Smooth muscle cell (in vitro differentiated cells): ENCODE results near the gene PSMG3. TPM values are rescaled to one million over a fixed set of nuclear protein-coding genes. Genes with fewer than 3 reads are reported as not detected.

Source experiments
- DNase-seq: peaks from one replicate; lab custom pipeline; 2025; ENCODE audit not compliant: unreplicated experiment; lab: John Stamatoyannopoulos, UW
- H2AFZ ChIP-seq: fragments of 200-600 bp; sonication (generic); 2 replicates; pipeline ENCODE4 v1.6.0; 2016; ENCODE audit warnings: antibody characterized with exemption, low read depth, mild to moderate bottlenecking
- H3F3A ChIP-seq: fragments of 200-600 bp; sonication (generic); 2 replicates; pipeline ENCODE4 v1.6.0; 2017; ENCODE audit warnings: antibody characterized with exemption, low read depth
- H3K27ac ChIP-seq: fragments of 200-600 bp; sonication (generic); 2 replicates; pipeline ENCODE4 v1.5.1; 2016; ENCODE audit warnings: low read depth, mild to moderate bottlenecking
- H3K27me3 ChIP-seq: fragments of 200-600 bp; sonication (generic); 2 replicates; pipeline ENCODE4 v1.6.1; 2016; ENCODE audit warnings: low read depth, mild to moderate bottlenecking
- H3K36me3 ChIP-seq: fragments of 200-600 bp; sonication (generic); 2 replicates; pipeline ENCODE4 v1.5.1; 2016; ENCODE audit warnings: low read depth
- H3K4me1 ChIP-seq: fragments of 200-600 bp; sonication (generic); 2 replicates; pipeline ENCODE4 v1.5.1; 2016; ENCODE audit warnings: low read depth
- H3K4me2 ChIP-seq: fragments of 200-600 bp; sonication (generic); 2 replicates; pipeline ENCODE4 v1.6.0; 2016; ENCODE audit warnings: mild to moderate bottlenecking
- H3K4me3 ChIP-seq: fragments of 200-600 bp; sonication (generic); 2 replicates; pipeline ENCODE4 v1.5.1; 2016; ENCODE audit warnings: mild to moderate bottlenecking
- H3K79me2 ChIP-seq: fragments of 200-600 bp; sonication (generic); 2 replicates; pipeline ENCODE4 v1.6.0; 2016; ENCODE audit warnings: low read depth, mild to moderate bottlenecking
- H3K9ac ChIP-seq: fragments of 200-600 bp; sonication (generic); 2 replicates; pipeline ENCODE4 v1.6.0; 2016; ENCODE audit warnings: low read depth
- H3K9me3 ChIP-seq: fragments of 200-600 bp; sonication (generic); replicated peaks from 2 replicates; pipeline ENCODE4 v1.5.1; 2016; ENCODE audit warnings: low read depth
- H4K20me1 ChIP-seq: fragments of 200-600 bp; sonication (generic); 2 replicates; pipeline ENCODE4 v1.6.0; 2016; ENCODE audit warnings: low read depth
- CTCF ChIP-seq: fragments of 200-600 bp; sonication (generic); IDR thresholded peaks from 2 replicates; pipeline ENCODE4 v1.5.1; 2017; ENCODE audit warnings: borderline replicate concordance, mild to moderate bottlenecking, antibody characterized with exemption; ENCODE audit not compliant: insufficient read depth, poor library complexity, severe bottlenecking
- WGBS: methylation state at CpG from one replicate; pipeline ENCODE4 v1.1.7; 2016; ENCODE audit warnings: low lambda C conversion rate; 5-methylcytosine and 5-hydroxymethylcytosine counted together
- polyA plus RNA-seq: library from polyadenylated mRNA; unstranded; fragments of >200 nt; fragmentation: Nextera tagmentation; extraction: Ambion mirVana; gene quantifications from 2 replicates; pipeline ENCODE4 v1.2.1, GENCODE V29; 2016
- total RNA-seq: library from RNA; depleted of rRNA; stranded (reverse); fragments of >200 nt; gene quantifications from 2 replicates; pipeline ENCODE4 v1.2.3, GENCODE V29; 2014

PSMG3 gene
- total and polyA plus RNA-seq, 2 experiments from 2014 or later = 24.5 to 45.3 TPM

- H3K4me3 ChIP-seq = no peak overlapping the region
- no peak for DNase-seq
- no peak for TF ChIP-seq CTCF
Observed at GRCh38 chr7:1544178-1544895, 25.5 kb downstream of the PSMG3 start.

GRCh38 chr7:1543826-1544177 lies 26.0 kb downstream of the PSMG3 start:
- Histone ChIP-seq H3K79me2 (peaks cover 1% of the 10 kb centered on the region), H3K4me3 (no peak overlapping the region), H3K36me3 (no peaks in the 10 kb centered on the region), H3K4me2 (no peak overlapping the region), H3K9ac (no peak overlapping the region), H3F3A (no peaks in the 10 kb centered on the region), H3K27ac (no peak overlapping the region), H3K9me3 (no peaks in the 10 kb centered on the region), H4K20me1 (no peaks in the 10 kb centered on the region), H2AFZ (no peak overlapping the region), H3K4me1 (no peaks in the 10 kb centered on the region), H3K27me3 (no peaks in the 10 kb centered on the region)
- WGBS = 94% methylated on average over 6 of the region's 6 CpGs
- no peak for TF ChIP-seq CTCF
- no peak for DNase-seq

More at GRCh38 chr7:1544178-1544895, 25.5 kb downstream of the PSMG3 start:
- no peak overlapping the region for H3K4me2 ChIP-seq
- no peak overlapping the region for H3K27ac ChIP-seq
- 91% methylated on average over 40 of the region's 41 CpGs for WGBS
- H3K9ac ChIP-seq = no peak overlapping the region
- no peaks in the 10 kb centered on the region for H3K9me3 ChIP-seq
- H3K27me3 ChIP-seq = no peaks in the 10 kb centered on the region
- H3K36me3 ChIP-seq = no peaks in the 10 kb centered on the region
- no peaks in the 10 kb centered on the region for H4K20me1 ChIP-seq
- H3K4me1 ChIP-seq = no peaks in the 10 kb centered on the region
- no peaks in the 10 kb centered on the region for H3K79me2 ChIP-seq
- no peak overlapping the region for H2AFZ ChIP-seq
- no peaks in the 10 kb centered on the region for H3F3A ChIP-seq

- no peaks in the 10 kb centered on the region for H4K20me1 ChIP-seq
- H3K4me3 ChIP-seq = no peak overlapping the region
- no peaks in the 10 kb centered on the region for H3K36me3 ChIP-seq
- WGBS = 94% methylated on average over 38 of the region's 38 CpGs
- H3K27ac ChIP-seq = no peak overlapping the region
- no peak for DNase-seq
- no peak overlapping the region for H2AFZ ChIP-seq
- H3K27me3 ChIP-seq = no peaks in the 10 kb centered on the region
- H3F3A ChIP-seq = no peaks in the 10 kb centered on the region
- TF ChIP-seq CTCF = no peak
- H3K79me2 ChIP-seq = peaks cover 8% of the 10 kb centered on the region
- H3K4me1 ChIP-seq = no peaks in the 10 kb centered on the region
- H3K4me2 ChIP-seq = no peak overlapping the region
- H3K9me3 ChIP-seq = no peaks in the 10 kb centered on the region
- H3K9ac ChIP-seq = no peak overlapping the region
Observed at GRCh38 chr7:1542841-1543747, 26.7 kb downstream of the PSMG3 start.
